Measurements from ENCODE around the gene JAK2.

JAK2 gene

GRCh38 chr9:4969130-4969529 is 15.9 kb upstream of the JAK2 start:
- CTCF ChIA-PET = no interaction called here

GRCh38 chr9:4970970-4971641 is 14.0 kb upstream of the JAK2 start:
- DNase-seq (ENCODE audit: extremely low spot score) = no peak
- POLR2A ChIA-PET = no interaction called here
- no peak for TF ChIP-seq CTBP1 (IDR thresholded peaks at IDR 0.05; ENCODE audit: borderline replicate concordance)
- no peak for TF ChIP-seq ELF4 (IDR thresholded peaks at IDR 0.05)
- no peak for TF ChIP-seq SP1 (IDR thresholded peaks at IDR 0.05)
- no peak for TF ChIP-seq FOXM1 (IDR thresholded peaks at IDR 0.05; ENCODE audit: borderline replicate concordance)
- no peak for TF ChIP-seq LEF1 (IDR thresholded peaks at IDR 0.05; ENCODE audit: borderline replicate concordance)
- TF ChIP-seq PKNOX1 (IDR thresholded peaks at IDR 0.05) = no peak
- TF ChIP-seq FOXA1 (IDR thresholded peaks at IDR 0.05) = no peak
- TF ChIP-seq L3MBTL2 (conservative IDR thresholded peaks at IDR 0.05) = no peak
- no peak for TF ChIP-seq HDGF (IDR thresholded peaks at IDR 0.05; ENCODE audit: borderline replicate concordance)
- no peak for TF ChIP-seq BHLHE40 (IDR thresholded peaks at IDR 0.05; ENCODE audit: borderline replicate concordance)
- TF ChIP-seq ARNT (IDR thresholded peaks at IDR 0.05) = no peak
- TF ChIP-seq TARDBP (IDR thresholded peaks at IDR 0.05) = no peak
- no peak for TF ChIP-seq FOXK2 (IDR thresholded peaks at IDR 0.05)
- TF ChIP-seq NFRKB (IDR thresholded peaks at IDR 0.05) = no peak
- TF ChIP-seq ZNF384 (IDR thresholded peaks at IDR 0.05) = no peak
- TF ChIP-seq SUZ12 (IDR thresholded peaks at IDR 0.05) = no peak
- CTCF ChIA-PET = no interaction called here

More at GRCh38 chr9:4969130-4969529, 15.9 kb upstream of the JAK2 start:
- no peak for DNase-seq (ENCODE audit: extremely low spot score)
- no peak for TF ChIP-seq ELF4 (IDR thresholded peaks at IDR 0.05)
- TF ChIP-seq LEF1 (IDR thresholded peaks at IDR 0.05; ENCODE audit: borderline replicate concordance) = no peak
- no peak for TF ChIP-seq ZNF384 (IDR thresholded peaks at IDR 0.05)
- TF ChIP-seq CTBP1 (IDR thresholded peaks at IDR 0.05; ENCODE audit: borderline replicate concordance) = no peak
- TF ChIP-seq NFRKB (IDR thresholded peaks at IDR 0.05) = no peak
- TF ChIP-seq L3MBTL2 (conservative IDR thresholded peaks at IDR 0.05) = no peak
- TF ChIP-seq FOXM1 (IDR thresholded peaks at IDR 0.05; ENCODE audit: borderline replicate concordance) = no peak
- no peak for TF ChIP-seq FOXK2 (IDR thresholded peaks at IDR 0.05)
- no peak for TF ChIP-seq PKNOX1 (IDR thresholded peaks at IDR 0.05)
- TF ChIP-seq BHLHE40 (IDR thresholded peaks at IDR 0.05; ENCODE audit: borderline replicate concordance) = no peak
- no peak for TF ChIP-seq TARDBP (IDR thresholded peaks at IDR 0.05)
- no peak for TF ChIP-seq HDGF (IDR thresholded peaks at IDR 0.05; ENCODE audit: borderline replicate concordance)
- TF ChIP-seq ARNT (IDR thresholded peaks at IDR 0.05) = no peak
- TF ChIP-seq FOXA1 (IDR thresholded peaks at IDR 0.05) = no peak
- no peak for TF ChIP-seq SUZ12 (IDR thresholded peaks at IDR 0.05)
- no peak for TF ChIP-seq SP1 (IDR thresholded peaks at IDR 0.05)
- POLR2A ChIA-PET = no interaction called here

- ChIA-PET CTCF (no interaction called here), POLR2A (no interaction called here)
- TF ChIP-seq BHLHE40 (IDR thresholded peaks at IDR 0.05; ENCODE audit: borderline replicate concordance) (no peak), FOXA1 (IDR thresholded peaks at IDR 0.05) (no peak), ARNT (IDR thresholded peaks at IDR 0.05) (no peak), TARDBP (IDR thresholded peaks at IDR 0.05) (no peak), SUZ12 (IDR thresholded peaks at IDR 0.05) (no peak), ZNF384 (IDR thresholded peaks at IDR 0.05) (no peak), ELF4 (IDR thresholded peaks at IDR 0.05) (no peak), FOXM1 (IDR thresholded peaks at IDR 0.05; ENCODE audit: borderline replicate concordance) (no peak), PKNOX1 (IDR thresholded peaks at IDR 0.05) (no peak), SP1 (IDR thresholded peaks at IDR 0.05) (no peak), L3MBTL2 (conservative IDR thresholded peaks at IDR 0.05) (no peak), CTBP1 (IDR thresholded peaks at IDR 0.05; ENCODE audit: borderline replicate concordance) (no peak), HDGF (IDR thresholded peaks at IDR 0.05; ENCODE audit: borderline replicate concordance) (no peak), LEF1 (IDR thresholded peaks at IDR 0.05; ENCODE audit: borderline replicate concordance) (no peak), NFRKB (IDR thresholded peaks at IDR 0.05) (no peak)
- DNase-seq (ENCODE audit: extremely low spot score) = no peak
These were observed 11.8 kb upstream of the JAK2 start for GRCh38 chr9:4973246-4973645.

- POLR2A ChIA-PET = no interaction called here
- DNase-seq (ENCODE audit: extremely low spot score) = no peak
- CTCF ChIA-PET = no interaction called here
- TF ChIP-seq ARNT (IDR thresholded peaks at IDR 0.05) = no peak
- TF ChIP-seq FOXA1 (IDR thresholded peaks at IDR 0.05) = no peak
These were observed 11.2 kb upstream of the JAK2 start for GRCh38 chr9:4973902-4974301.

- CTCF ChIA-PET = interaction anchor here (1.1 kb wide), 1 partner anchor 9 kb away, joined by 3 read pairs; no protein-coding TSS in a partner anchor
- DNase-seq (ENCODE audit: extremely low spot score) = no peak
- POLR2A ChIA-PET = no interaction called here
- no peak for TF ChIP-seq SP1 (IDR thresholded peaks at IDR 0.05)
- no peak for TF ChIP-seq ARNT (IDR thresholded peaks at IDR 0.05)
- no peak for TF ChIP-seq CTBP1 (IDR thresholded peaks at IDR 0.05; ENCODE audit: borderline replicate concordance)
- TF ChIP-seq SUZ12 (IDR thresholded peaks at IDR 0.05) = no peak
- TF ChIP-seq FOXK2 (IDR thresholded peaks at IDR 0.05) = no peak
- no peak for TF ChIP-seq HDGF (IDR thresholded peaks at IDR 0.05; ENCODE audit: borderline replicate concordance)
- TF ChIP-seq BHLHE40 (IDR thresholded peaks at IDR 0.05; ENCODE audit: borderline replicate concordance) = no peak
- TF ChIP-seq FOXM1 (IDR thresholded peaks at IDR 0.05; ENCODE audit: borderline replicate concordance) = no peak
- no peak for TF ChIP-seq TARDBP (IDR thresholded peaks at IDR 0.05)
- no peak for TF ChIP-seq LEF1 (IDR thresholded peaks at IDR 0.05; ENCODE audit: borderline replicate concordance)
- TF ChIP-seq ELF4 (IDR thresholded peaks at IDR 0.05) = no peak
- no peak for TF ChIP-seq NFRKB (IDR thresholded peaks at IDR 0.05)
- TF ChIP-seq PKNOX1 (IDR thresholded peaks at IDR 0.05) = no peak
- TF ChIP-seq ZNF384 (IDR thresholded peaks at IDR 0.05) = no peak
- TF ChIP-seq L3MBTL2 (conservative IDR thresholded peaks at IDR 0.05) = no peak
- TF ChIP-seq FOXA1 (IDR thresholded peaks at IDR 0.05) = no peak
These were observed 5.8 kb upstream of the JAK2 start for GRCh38 chr9:4979239-4979638.

All from HEK293T (cell line).